Common myeloid progenitor, CD34-positive (primary cell): ENCODE data around the gene KIF19.

Experiments
- CTCF ChIA-PET: fragments of 350-600 bp; sonication (Branson Sonifier 250); formaldehyde crosslinking; loops from one replicate; lab custom pipeline; 2021; ENCODE audit warnings: antibody characterized with exemption; lab: Charles Lee
- POLR2A ChIA-PET: fragments of 350-600 bp; sonication (Branson Sonifier 250); formaldehyde crosslinking; loops from one replicate; lab custom pipeline; 2021; ENCODE audit warnings: antibody characterized with exemption; lab: Charles Lee
- DNase-seq, 3 donors: peaks; one replicate each; pipeline versions ENCODE4 v3.0.0 to v3.0.0-alpha.2; 2013
- H3K27ac ChIP-seq, 2 experiments: 1 replicate in 1 of 2; 2 replicates in 1 of 2; pipeline ENCODE4 v1.7.0; 2013; ENCODE audit warnings: inconsistent platforms in 2 of 2, low read length in 2 of 2, mild to moderate bottlenecking in 2 of 2, low read depth in 1 of 2, moderate library complexity in 1 of 2; ENCODE audit not compliant: severe bottlenecking in 2 of 2, insufficient read depth in 1 of 2, poor library complexity in 1 of 2
- H3K27me3 ChIP-seq, 5 experiments: replicated peaks in 2 of 5; 1 replicate in 3 of 5; 2 replicates in 2 of 5; pipeline versions ENCODE4 v1.6.1 to v1.7.0; 2013; ENCODE audit warnings: low read length in 4 of 5, mild to moderate bottlenecking in 2 of 5, moderate library complexity in 2 of 5, inconsistent platforms in 1 of 5; ENCODE audit not compliant: insufficient read depth in 5 of 5, control insufficient read depth in 4 of 5
- H3K36me3 ChIP-seq, 4 experiments: 1 replicate in 2 of 4; 2 replicates in 2 of 4; pipeline versions ENCODE4 v1.6.1 to v1.7.0; 2013; ENCODE audit warnings: low read length in 3 of 4, control low read depth in 1 of 4, mild to moderate bottlenecking in 1 of 4; ENCODE audit not compliant: control insufficient read depth in 4 of 4, insufficient read depth in 4 of 4
- H3K4me1 ChIP-seq, 4 experiments: 1 replicate in 3 of 4; 2 replicates in 1 of 4; pipeline versions ENCODE4 v1.6.1 to v1.7.1; 2013; ENCODE audit warnings: low read length in 3 of 4, mild to moderate bottlenecking in 3 of 4, control low read depth in 1 of 4, inconsistent platforms in 1 of 4, moderate library complexity in 1 of 4; ENCODE audit not compliant: control insufficient read depth in 4 of 4, insufficient read depth in 4 of 4; ENCODE audit errors: control extremely low read depth in 1 of 4
- H3K4me3 ChIP-seq, 7 experiments: 1 replicate in 4 of 7; 2 replicates in 3 of 7; pipeline versions ENCODE4 v1.5.1 to v1.7.0; 2013; ENCODE audit warnings: mild to moderate bottlenecking in 7 of 7, low read length in 6 of 7, moderate library complexity in 6 of 7, inconsistent platforms in 2 of 7, low read depth in 2 of 7, control low read depth in 1 of 7; ENCODE audit not compliant: insufficient read depth in 4 of 7, control insufficient read depth in 1 of 7; ENCODE audit errors: extremely low read depth in 1 of 7
- H3K9me3 ChIP-seq, 5 experiments: 1 replicate in 4 of 5; 2 replicates in 1 of 5; pipeline versions ENCODE4 v1.6.1 to v1.7.1; 2013; ENCODE audit warnings: low read length in 4 of 5, mild to moderate bottlenecking in 2 of 5, inconsistent platforms in 1 of 5, low read depth in 1 of 5, moderate library complexity in 1 of 5; ENCODE audit not compliant: control insufficient read depth in 4 of 5, insufficient read depth in 2 of 5; ENCODE audit errors: control extremely low read depth in 1 of 5
- WGBS: methylation state at CpG from one replicate; pipeline ENCODE4 v1.1.5; 2013; ENCODE audit not compliant: insufficient coverage; 5-methylcytosine and 5-hydroxymethylcytosine counted together

Gene KIF19

GRCh38 chr17:74351552-74352210 lies 25.7 kb downstream of the KIF19 start:
- POLR2A ChIA-PET, result interaction anchor here (1.0 kb wide), 1 partner anchor 17 kb away, joined by 4 read pairs; no protein-coding TSS in a partner anchor
- Histone ChIP-seq H3K4me1 (peaks cover 0 to 18% (median 10%) of the 10 kb centered on the region in 4 experiments), H3K4me3 (peak overlapping the region in 1 of 7 experiments; percentile 26), H3K9me3 (no peaks in the 10 kb centered on the region), H3K27me3 (peaks cover 0 to 70% (median 32%) of the 10 kb centered on the region in 5 experiments), H3K27ac (no peak overlapping the region), H3K36me3 (no peaks in the 10 kb centered on the region)
- WGBS, result 4% methylated on average over 54 of the region's 55 CpGs
- CTCF ChIA-PET, result interaction anchor here (0.8 to 18.8 kb wide), 16 partner anchors 10 to 144 kb away, joined by 3 to 185 read pairs (median 4); partner anchors contain the start of genes BTBD17, GPR142 and TTYH2
- DNase-seq, result peak; percentile 43 to 70 (median 61)

GRCh38 chr17:74353446-74354060 lies 27.5 kb downstream of the KIF19 start:
- no peaks in the 10 kb centered on the region for H3K36me3 ChIP-seq
- no peak overlapping the region for H3K4me3 ChIP-seq
- H3K27ac ChIP-seq, result no peak overlapping the region
- 71% methylated on average over 8 of the region's 10 CpGs for WGBS
- ChIA-PET POLR2A (interaction anchor here (0.6 kb wide), 1 partner anchor 133 kb away, joined by 3 read pairs; no protein-coding TSS in a partner anchor), CTCF (interaction anchor here (0.6 to 18.8 kb wide), 18 partner anchors 9 to 141 kb away, joined by 3 to 185 read pairs (median 4); partner anchors contain the start of genes BTBD17, GPR142 and TTYH2)
- no peaks in the 10 kb centered on the region for H3K9me3 ChIP-seq
- H3K27me3 ChIP-seq, result peaks cover 0 to 89% (median 37%) of the 10 kb centered on the region in 5 experiments
- no peak for DNase-seq
- peaks cover 0 to 31% (median 21%) of the 10 kb centered on the region in 4 experiments for H3K4me1 ChIP-seq

DNA sequence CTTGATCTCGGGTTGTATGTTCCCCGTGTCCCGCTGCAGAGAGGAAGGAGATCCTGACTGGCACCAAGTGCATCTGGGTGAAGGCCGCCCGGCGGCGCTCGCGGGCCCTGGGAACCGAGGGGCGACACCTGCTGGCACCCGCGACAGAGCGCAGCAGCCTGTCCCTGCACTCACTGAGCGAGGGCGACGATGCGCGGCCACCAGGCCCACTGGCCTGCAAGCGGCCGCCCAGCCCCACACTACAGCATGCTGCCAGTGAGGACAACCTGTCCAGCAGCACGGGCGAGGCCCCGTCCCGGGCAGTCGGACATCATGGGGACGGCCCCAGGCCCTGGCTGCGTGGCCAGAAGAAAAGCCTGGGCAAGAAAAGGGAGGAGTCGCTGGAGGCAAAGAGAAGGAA lies 28.1 kb downstream of the KIF19 start:
- Histone ChIP-seq H3K36me3 (no peaks in the 10 kb centered on the region), H3K27me3 (peaks cover 0 to 91% (median 40%) of the 10 kb centered on the region in 5 experiments), H3K4me3 (peak overlapping the region in 1 of 7 experiments; percentile 28), H3K4me1 (peaks cover 0 to 31% (median 21%) of the 10 kb centered on the region in 4 experiments), H3K27ac (no peak overlapping the region), H3K9me3 (no peaks in the 10 kb centered on the region)
- 5% methylated on average over 29 of the region's 29 CpGs for WGBS
- DNase-seq, result peak; percentile 79 to 81 (median 81)
- CTCF ChIA-PET, result interaction anchor here (1.1 to 18.8 kb wide), 4 partner anchors 14 to 53 kb away, joined by 5 to 185 read pairs (median 16); partner anchors contain the start of gene GPR142
- POLR2A ChIA-PET, result no interaction called here

DNA sequence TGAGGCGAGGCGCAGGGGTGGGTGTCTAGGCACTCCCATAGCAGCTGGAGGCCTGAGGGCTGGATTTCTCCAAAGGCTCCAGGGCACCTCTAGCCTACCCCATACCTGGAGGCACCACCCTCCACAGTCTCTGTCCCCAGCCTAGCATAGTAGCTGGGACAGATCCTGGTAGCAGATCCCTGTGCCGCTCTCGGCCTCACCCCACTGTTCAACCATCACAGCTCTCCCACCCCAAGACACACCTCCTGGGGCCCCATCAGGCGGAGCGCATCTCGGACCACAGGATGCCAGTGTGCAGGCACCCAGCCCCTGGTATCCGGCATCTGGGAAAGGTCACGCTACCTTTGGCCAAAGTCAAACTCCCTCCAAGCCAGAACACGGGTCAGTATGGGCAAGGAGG lies 28.5 kb downstream of the KIF19 start:
- no peak overlapping the region for H3K27ac ChIP-seq
- no peaks in the 10 kb centered on the region for H3K36me3 ChIP-seq
- POLR2A ChIA-PET, result no interaction called here
- no peak overlapping the region for H3K4me3 ChIP-seq
- peaks cover 0 to 31% (median 21%) of the 10 kb centered on the region in 4 experiments for H3K4me1 ChIP-seq
- DNase-seq, result no peak
- CTCF ChIA-PET, result interaction anchor here (1.0 to 18.8 kb wide), 6 partner anchors 11 to 57 kb away, joined by 3 to 185 read pairs (median 8); partner anchors contain the start of gene GPR142
- H3K27me3 ChIP-seq, result peaks cover 0 to 89% (median 40%) of the 10 kb centered on the region in 5 experiments
- no peaks in the 10 kb centered on the region for H3K9me3 ChIP-seq
- 87% methylated on average over 8 of the region's 10 CpGs for WGBS

GRCh38 chr17:74355065-74355464 lies 29.0 kb downstream of the KIF19 start:
- Histone ChIP-seq H3K4me3 (no peak overlapping the region), H3K27me3 (peaks cover 0 to 92% (median 38%) of the 10 kb centered on the region in 5 experiments), H3K27ac (no peak overlapping the region), H3K4me1 (peaks cover 0 to 31% (median 21%) of the 10 kb centered on the region in 4 experiments), H3K9me3 (no peaks in the 10 kb centered on the region), H3K36me3 (no peaks in the 10 kb centered on the region)
- DNase-seq, result no peak
- ChIA-PET POLR2A (no interaction called here), CTCF (interaction anchor here (1.0 to 18.8 kb wide), 7 partner anchors 11 to 57 kb away, joined by 3 to 185 read pairs (median 5); partner anchors contain the start of gene GPR142)
- 90% methylated on average over 6 of the region's 8 CpGs for WGBS

GRCh38 chr17:74356646-74357465 lies 30.8 kb downstream of the KIF19 start:
- peaks cover 0 to 83% (median 36%) of the 10 kb centered on the region in 5 experiments for H3K27me3 ChIP-seq
- peak; percentile 54 to 82 (median 76) for DNase-seq
- no peaks in the 10 kb centered on the region for H3K36me3 ChIP-seq
- peak overlapping the region in 5 of 7 experiments; percentile 22 to 69 (median 54) for H3K4me3 ChIP-seq
- peaks cover 0 to 34% (median 24%) of the 10 kb centered on the region in 4 experiments for H3K4me1 ChIP-seq
- no peaks in the 10 kb centered on the region for H3K9me3 ChIP-seq
- ChIA-PET CTCF (interaction anchor here (0.6 to 18.8 kb wide), 14 partner anchors 9 to 290 kb away, joined by 3 to 185 read pairs (median 3); partner anchors contain the start of gene GPR142), POLR2A (interaction anchor here (0.6 to 0.7 kb wide), 2 partner anchors 24 to 33 kb away, joined by 3 to 4 read pairs; no protein-coding TSS in a partner anchor)
- H3K27ac ChIP-seq, result no peak overlapping the region
- 2% methylated on average over 90 of the region's 105 CpGs for WGBS
